HepG2 (cell line): ENCODE data around the gene RAB8A. TPM values are rescaled to one million over a fixed set of nuclear protein-coding genes. Genes with fewer than 3 reads are reported as not detected.
A peak's percentile ranks its signal among the peaks of the same experiment; 100 is the strongest.

Source experiments
- BRCA1 ChIP-seq: sonication (generic); formaldehyde crosslinking; IDR thresholded peaks from 2 replicates; pipeline ENCODE4 v1.4.0; 2020; ENCODE audit warnings: missing genetic modification reagents
- CAMTA2 ChIP-seq: sonication (generic); formaldehyde crosslinking; IDR thresholded peaks from 2 replicates; pipeline ENCODE4 v1.4.0; 2020; ENCODE audit warnings: mild to moderate bottlenecking, missing genetic modification reagents, borderline replicate concordance
- CCDC6 ChIP-seq: sonication (generic); formaldehyde crosslinking; IDR thresholded peaks from 2 replicates; pipeline ENCODE4 v1.8.1; 2022; ENCODE audit warnings: mild to moderate bottlenecking, missing genetic modification reagents, moderate library complexity
- ELF1 ChIP-seq: sonication (generic); formaldehyde crosslinking; IDR thresholded peaks from 2 replicates; pipeline ENCODE4 v1.4.0; 2020; ENCODE audit warnings: missing genetic modification reagents
- HINFP ChIP-seq: sonication (generic); formaldehyde crosslinking; IDR thresholded peaks from 2 replicates; pipeline ENCODE4 v1.4.0; 2020; ENCODE audit warnings: low read depth, mild to moderate bottlenecking, missing genetic modification reagents
- HNRNPUL1 ChIP-seq: fragments of 200-400 bp; formaldehyde crosslinking; IDR thresholded peaks from 2 replicates; pipeline ENCODE4 v1.6.1; 2017; ENCODE audit warnings: low read depth, mild to moderate bottlenecking, low read length, moderate library complexity
- IKZF4 ChIP-seq: sonication (generic); formaldehyde crosslinking; IDR thresholded peaks from 2 replicates; pipeline ENCODE4 v1.5.1; 2020; ENCODE audit warnings: borderline replicate concordance, mild to moderate bottlenecking, low read depth, missing genetic modification reagents; ENCODE audit errors: not compliant biosample characterization
- JARID2 ChIP-seq: sonication (generic); formaldehyde crosslinking; IDR thresholded peaks from 2 replicates; pipeline ENCODE4 v1.8.1; 2023; ENCODE audit warnings: missing genetic modification reagents, inconsistent platforms; ENCODE audit not compliant: insufficient replicate concordance
- MEIS1 ChIP-seq: sonication (generic); formaldehyde crosslinking; IDR thresholded peaks from 2 replicates; pipeline ENCODE4 v1.9.0; 2021; ENCODE audit warnings: mild to moderate bottlenecking, missing genetic modification reagents, moderate library complexity, borderline replicate concordance
- NFIB ChIP-seq: sonication (generic); formaldehyde crosslinking; IDR thresholded peaks from 2 replicates; pipeline ENCODE4 v1.9.0; 2021; ENCODE audit warnings: missing genetic modification reagents, mild to moderate bottlenecking, borderline replicate concordance
- PITX1 ChIP-seq: sonication (generic); formaldehyde crosslinking; IDR thresholded peaks from 2 replicates; pipeline ENCODE4 v1.5.1; 2020; ENCODE audit warnings: mild to moderate bottlenecking, missing genetic modification reagents
- SSRP1 ChIP-seq: IDR thresholded peaks from 2 replicates; pipeline ENCODE4 v1.6.1; 2016; ENCODE audit warnings: control low read depth
- STAG1 ChIP-seq: sonication (generic); formaldehyde crosslinking; IDR thresholded peaks from 2 replicates; pipeline ENCODE4 v1.4.0; 2020; ENCODE audit warnings: missing genetic modification reagents
- TEF ChIP-seq: sonication (generic); formaldehyde crosslinking; IDR thresholded peaks from 2 replicates; pipeline ENCODE4 v1.5.0; 2020; ENCODE audit warnings: missing genetic modification reagents
- THRA ChIP-seq: sonication (generic); formaldehyde crosslinking; IDR thresholded peaks from 2 replicates; pipeline ENCODE4 v1.4.0; 2020; ENCODE audit warnings: missing genetic modification reagents, borderline replicate concordance
- TRAFD1 ChIP-seq: sonication (generic); formaldehyde crosslinking; IDR thresholded peaks from 2 replicates; pipeline ENCODE4 v1.5.1; 2020; ENCODE audit warnings: missing genetic modification reagents, mild to moderate bottlenecking, borderline replicate concordance
- ZFAT ChIP-seq: sonication (generic); formaldehyde crosslinking; conservative IDR thresholded peaks from 2 replicates; pipeline ENCODE4 v1.8.1; 2023; ENCODE audit warnings: missing genetic modification reagents, inconsistent platforms
- ZFP41 ChIP-seq: sonication (generic); formaldehyde crosslinking; IDR thresholded peaks from 2 replicates; pipeline ENCODE4 v1.4.0; 2020; ENCODE audit warnings: mild to moderate bottlenecking, missing genetic modification reagents, borderline replicate concordance
- ZFP82 ChIP-seq: sonication (generic); formaldehyde crosslinking; IDR thresholded peaks from 2 replicates; pipeline ENCODE4 v1.5.1; 2020; ENCODE audit warnings: mild to moderate bottlenecking, missing genetic modification reagents, borderline replicate concordance
- ZNF317 ChIP-seq: sonication (generic); formaldehyde crosslinking; IDR thresholded peaks from 2 replicates; pipeline ENCODE4 v1.5.0; 2020; ENCODE audit warnings: mild to moderate bottlenecking, missing genetic modification reagents
- ZNF530 ChIP-seq: sonication (generic); formaldehyde crosslinking; IDR thresholded peaks from 2 replicates; pipeline ENCODE4 v1.5.0; 2020; ENCODE audit warnings: low read depth, mild to moderate bottlenecking, missing genetic modification reagents
- ZNF543 ChIP-seq: sonication (generic); formaldehyde crosslinking; IDR thresholded peaks from 2 replicates; pipeline ENCODE4 v1.4.0; 2020; ENCODE audit warnings: mild to moderate bottlenecking, missing genetic modification reagents
- ZNF589 ChIP-seq: sonication (generic); formaldehyde crosslinking; conservative IDR thresholded peaks from 2 replicates; pipeline ENCODE4 v1.8.0; 2022; ENCODE audit warnings: mild to moderate bottlenecking, moderate library complexity, missing genetic modification reagents
- ZNF768 ChIP-seq: sonication (generic); formaldehyde crosslinking; IDR thresholded peaks from 2 replicates; pipeline ENCODE4 v1.4.0; 2020; ENCODE audit warnings: missing genetic modification reagents
- ZNF782 ChIP-seq: sonication (generic); formaldehyde crosslinking; IDR thresholded peaks from 2 replicates; pipeline ENCODE4 v1.4.0; 2020; ENCODE audit warnings: missing genetic modification reagents, mild to moderate bottlenecking, borderline replicate concordance
- ZSCAN30 ChIP-seq: sonication (generic); formaldehyde crosslinking; IDR thresholded peaks from 2 replicates; pipeline ENCODE4 v1.5.0; 2020; ENCODE audit warnings: mild to moderate bottlenecking, missing genetic modification reagents
- polyA plus RNA-seq, 8 experiments: library from polyadenylated mRNA; depleted of rRNA in 3 of 8; stranded (reverse) in 7 of 8; unstranded in 1 of 8; fragments of >200 nt; fragmentation: Illumina TruSeq in 4 of 8; extraction: Trizol in 4 of 8; gene quantifications; 2 replicates each; pipeline versions ENCODE4 v1.2.1 to v1.2.3, GENCODE V29; 2011 to 2016; ENCODE audit warnings: low read depth in 4 of 8, missing spikeins in 1 of 8, mixed read lengths in 1 of 8; ENCODE audit not compliant: insufficient read depth in 1 of 8
- total RNA-seq, 5 experiments: library from RNA; depleted of rRNA; stranded (reverse); fragments of >200 nt; fragmentation: Illumina TruSeq; extraction: Trizol; gene quantifications; 2 replicates each; pipeline ENCODE4 v1.2.3, GENCODE V29; 2016; ENCODE audit warnings: low read depth in 1 of 5

The RAB8A gene
- total and polyA plus RNA-seq, 2 of the 13 experiments (the other 11 are each of a cell fraction or from before 2014, with no cell fraction given): 36.7 to 45.0 TPM

- TF ChIP-seq ZSCAN30 (no peak), ZNF768 (CRISPR knock-in tag) (no peak), IKZF4 (CRISPR knock-in tag) (no peak), ELF1 (CRISPR knock-in tag) (no peak), MEIS1 (CRISPR knock-in tag) (no peak), JARID2 (CRISPR knock-in tag) (no peak), NFIB (no peak), ZNF543 (no peak), PITX1 (CRISPR knock-in tag) (peak; percentile 63; the same call in 1 of the 2 replicates), STAG1 (peak; percentile 92), ZNF782 (CRISPR knock-in tag) (no peak), ZNF589 (CRISPR knock-in tag) (no peak), CAMTA2 (CRISPR knock-in tag) (no peak), ZNF530 (CRISPR knock-in tag) (no peak), CCDC6 (0 out of 2 replicates have a peak, but pooled peaks have one; percentile 28), THRA (CRISPR knock-in tag) (peak; percentile 29; the same call in 1 of the 2 replicates), HNRNPUL1 (no peak), HINFP (CRISPR knock-in tag) (no peak), ZNF317 (CRISPR knock-in tag) (no peak), BRCA1 (CRISPR knock-in tag) (no peak), ZFAT (CRISPR knock-in tag) (no peak), ZFP41 (CRISPR knock-in tag) (no peak), TRAFD1 (no peak), ZFP82 (CRISPR knock-in tag) (no peak), TEF (CRISPR knock-in tag) (no peak), SSRP1 (CRISPR knock-in tag) (0 out of 2 replicates have a peak, but pooled peaks have one; percentile 74)
Observed at GRCh38 chr19:16066611-16067104, 45.0 kb upstream of the RAB8A start (continued).
